HepG2 (cell line): ENCODE data around the gene TLCD1. TPM values are rescaled to one million over a fixed set of nuclear protein-coding genes. Genes with fewer than 3 reads are reported as not detected.

Experiments used
- AKAP8 ChIP-seq: sonication (generic); formaldehyde crosslinking; IDR thresholded peaks from 2 replicates; pipeline ENCODE4 v1.5.1; 2020; ENCODE audit warnings: mild to moderate bottlenecking, missing genetic modification reagents
- FOXO4 ChIP-seq: sonication (generic); formaldehyde crosslinking; conservative IDR thresholded peaks from 2 replicates; pipeline ENCODE4 v1.8.1; 2023; ENCODE audit warnings: missing genetic modification reagents
- IRF9 ChIP-seq: sonication (generic); formaldehyde crosslinking; IDR thresholded peaks from 2 replicates; pipeline ENCODE4 v1.8.0; 2022; ENCODE audit warnings: missing genetic modification reagents, mild to moderate bottlenecking, borderline replicate concordance
- PLRG1 ChIP-seq: fragments of 450-650 bp; conservative IDR thresholded peaks from 2 replicates; pipeline ENCODE4 v1.6.1; 2016
- SMAD3 ChIP-seq: sonication (generic); formaldehyde crosslinking; IDR thresholded peaks from 2 replicates; pipeline ENCODE4 v1.4.0; 2020; ENCODE audit warnings: missing genetic modification reagents
- SNAPC5 ChIP-seq: sonication (generic); formaldehyde crosslinking; IDR thresholded peaks from 2 replicates; pipeline ENCODE4 v1.8.1; 2023; ENCODE audit warnings: mild to moderate bottlenecking, missing genetic modification reagents, borderline replicate concordance
- YY1 ChIP-seq: IDR thresholded peaks from 2 replicates; pipeline ENCODE4 v1.6.1; 2011; ENCODE audit warnings: low read length, low read depth, moderate library complexity, mild to moderate bottlenecking; ENCODE audit not compliant: insufficient read depth, insufficient replicate concordance
- ZBTB38 ChIP-seq: sonication (generic); formaldehyde crosslinking; IDR thresholded peaks from 2 replicates; pipeline ENCODE4 v1.5.1; 2020; ENCODE audit warnings: mild to moderate bottlenecking, missing genetic modification reagents
- ZNF225 ChIP-seq: sonication (generic); formaldehyde crosslinking; IDR thresholded peaks from 2 replicates; pipeline ENCODE4 v1.4.0; 2020; ENCODE audit warnings: mild to moderate bottlenecking, missing genetic modification reagents
- ZNF407 ChIP-seq: sonication (generic); formaldehyde crosslinking; IDR thresholded peaks from one replicate; pipeline ENCODE4 v1.5.1; 2020; ENCODE audit warnings: mild to moderate bottlenecking, missing genetic modification reagents; ENCODE audit errors: not compliant biosample characterization
- ZNF710 ChIP-seq: sonication (generic); formaldehyde crosslinking; IDR thresholded peaks from 2 replicates; pipeline ENCODE4 v1.5.0; 2020; ENCODE audit warnings: mild to moderate bottlenecking, missing genetic modification reagents, borderline replicate concordance
- ZNF770 ChIP-seq: sonication (generic); formaldehyde crosslinking; IDR thresholded peaks from 2 replicates; pipeline ENCODE4 v1.5.0; 2020; ENCODE audit warnings: mild to moderate bottlenecking, missing genetic modification reagents
- polyA plus RNA-seq, 8 experiments: library from polyadenylated mRNA; depleted of rRNA in 3 of 8; stranded (reverse) in 7 of 8; unstranded in 1 of 8; fragments of >200 nt; fragmentation: Illumina TruSeq in 4 of 8; extraction: Trizol in 4 of 8; gene quantifications; 2 replicates each; pipeline versions ENCODE4 v1.2.1 to v1.2.3, GENCODE V29; 2011 to 2016; ENCODE audit warnings: low read depth in 4 of 8, missing spikeins in 1 of 8, mixed read lengths in 1 of 8; ENCODE audit not compliant: insufficient read depth in 1 of 8
- total RNA-seq, 5 experiments: library from RNA; depleted of rRNA; stranded (reverse); fragments of >200 nt; fragmentation: Illumina TruSeq; extraction: Trizol; gene quantifications; 2 replicates each; pipeline ENCODE4 v1.2.3, GENCODE V29; 2016; ENCODE audit warnings: low read depth in 1 of 5

Gene TLCD1
- total and polyA plus RNA-seq, 2 of the 13 experiments (the other 11 are each of a cell fraction or from before 2014, with no cell fraction given): 14.9 to 19.6 TPM

GRCh38 chr17:28744972-28745785 is 19.1 kb upstream of the TLCD1 start (continued):
- TF ChIP-seq IRF9 (CRISPR knock-in tag) (0 out of 2 replicates have a peak, but pooled peaks have one; percentile 22), PLRG1 (no peak), ZBTB38 (CRISPR knock-in tag) (peak; percentile 22; the same call in 1 of the 2 replicates), ZNF225 (no peak), ZNF710 (CRISPR knock-in tag) (peak; percentile 31; the same call in 1 of the 2 replicates), SNAPC5 (CRISPR knock-in tag) (no peak), ZNF407 (CRISPR knock-in tag) (no peak), YY1 (no peak), FOXO4 (no peak), ZNF770 (CRISPR knock-in tag) (0 out of 2 replicates have a peak, but pooled peaks have one; percentile 52), SMAD3 (CRISPR knock-in tag) (no peak), AKAP8 (CRISPR knock-in tag) (no peak; the same call in 1 of the 2 replicates)
